ENCODE data around the gene STT3A. TPM values are rescaled to one million over a fixed set of nuclear protein-coding genes. Genes with fewer than 3 reads are reported as not detected.

The STT3A gene
- total RNA-seq, 2 donors from 2014 or later = 51.7 to 69.7 TPM

- Histone ChIP-seq H3K27ac (no peak overlapping the region), H3K36me3 (no peaks in the 10 kb centered on the region), H3K27me3 (no peaks in the 10 kb centered on the region), H3K4me3 (no peak overlapping the region), H3K9me3 (peaks cover 0 to 6% of the 10 kb centered on the region in 2 donors), H3K4me1 (no peaks in the 10 kb centered on the region)
- DNase-seq (ENCODE audit: low spot score) = no peak
- TF ChIP-seq CTCF (IDR thresholded peaks at IDR 0.05) = no peak
These were observed 77.5 kb downstream of the STT3A start for GRCh38 chr11:125670172-125670571.

GRCh38 chr11:125671561-125671960 lies 78.9 kb downstream of the STT3A start:
- TF ChIP-seq CTCF (IDR thresholded peaks at IDR 0.05) = no peak
- peaks cover 0 to 2% of the 10 kb centered on the region in 2 donors for H3K9me3 ChIP-seq
- H3K27me3 ChIP-seq = no peaks in the 10 kb centered on the region
- H3K36me3 ChIP-seq = no peaks in the 10 kb centered on the region
- no peaks in the 10 kb centered on the region for H3K4me1 ChIP-seq
- DNase-seq (ENCODE audit: low spot score) = no peak
- H3K4me3 ChIP-seq = no peak overlapping the region
- no peak overlapping the region for H3K27ac ChIP-seq

Other genes with a start within 250 kb of the STT3A start
- gene FEZ1, start 96.6 kb upstream of the STT3A start, total RNA-seq = 10 to 100 TPM; 70.0 to 72.6 TPM
- 10 to 100 TPM; 69.0 to 71.7 TPM for gene EI24, start 23.4 kb upstream of the STT3A start, total RNA-seq
- under 1 TPM; 0.59 to 0.89 TPM for gene CHEK1, start 32.3 kb downstream of the STT3A start, total RNA-seq
- not detected for gene ACRV1, start 88.0 kb downstream of the STT3A start, total RNA-seq
- not detected for gene PATE1, start 153.4 kb downstream of the STT3A start, total RNA-seq
- not detected for gene PATE2, start 186.0 kb downstream of the STT3A start, total RNA-seq
- not detected for gene PATE3, start 195.3 kb downstream of the STT3A start, total RNA-seq
- gene PATE4, start 240.5 kb downstream of the STT3A start, total RNA-seq = not detected